GM21786 (cell line): ENCODE data around the gene TPMT.

Source experiments
- ATAC-seq: cut with Tn5 transposase; IDR thresholded peaks from one replicate; pipeline ENCODE4 v1.9.1; 2021; ENCODE audit not compliant: unreplicated experiment

TPMT gene

DNA sequence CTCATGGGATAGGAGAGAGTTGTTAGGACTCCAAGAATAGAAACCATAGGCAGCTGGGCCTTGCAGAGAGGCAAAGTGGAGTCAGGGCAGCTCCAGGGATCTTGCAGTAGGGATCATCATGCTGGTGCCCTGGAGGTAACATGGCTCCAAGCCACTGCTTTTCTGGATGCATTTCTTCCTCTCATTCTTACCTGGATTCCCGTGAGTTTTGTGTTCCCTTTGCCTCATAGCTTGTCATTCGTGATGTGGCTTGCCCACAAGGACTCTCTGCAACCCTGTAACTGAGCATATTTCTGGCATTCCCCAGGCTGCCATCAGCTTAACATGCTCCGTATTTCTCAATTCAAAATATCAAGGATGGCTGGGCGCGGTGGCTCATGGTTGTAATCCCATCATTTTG lies 37.7 kb downstream of the TPMT start:
- ATAC-seq = no peak

DNA sequence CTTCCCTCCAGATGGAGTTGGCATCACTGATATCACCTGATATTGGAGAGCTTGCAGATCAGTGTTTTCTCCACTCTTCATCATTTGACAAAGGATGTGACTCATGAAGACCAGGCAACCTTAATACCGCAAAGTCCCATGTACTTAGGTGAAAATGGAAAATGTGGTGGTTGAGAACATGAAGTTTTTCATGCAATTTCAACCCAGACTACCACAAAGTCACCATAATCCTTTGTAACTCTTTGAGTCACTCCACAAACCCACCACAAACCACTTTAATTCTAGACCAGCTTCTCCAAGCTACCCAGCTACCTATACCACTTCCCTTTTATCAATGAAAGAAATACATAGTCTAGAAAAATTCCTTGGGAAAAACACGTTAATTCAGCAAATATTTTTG lies 39.5 kb downstream of the TPMT start:
- ATAC-seq = no peak

DNA sequence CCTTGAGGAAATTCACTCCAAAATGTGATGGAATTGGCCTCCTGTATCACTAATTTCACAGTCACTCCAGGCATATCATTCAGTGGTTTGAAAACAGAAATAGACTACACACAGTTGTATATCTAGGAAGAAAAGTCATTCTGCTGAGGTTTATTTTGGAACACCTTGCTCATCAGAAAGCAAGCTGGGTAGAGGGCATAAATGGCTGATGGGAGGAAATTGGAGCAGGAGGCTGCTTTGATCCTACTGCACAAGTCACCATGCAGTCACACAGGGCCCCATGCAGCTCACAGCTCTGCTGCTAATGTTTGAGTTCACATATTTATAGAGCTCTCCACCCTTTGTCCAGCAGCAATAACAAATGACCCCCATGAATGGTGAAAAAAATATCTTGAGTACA lies 44.7 kb downstream of the TPMT start:
- no peak for ATAC-seq

DNA sequence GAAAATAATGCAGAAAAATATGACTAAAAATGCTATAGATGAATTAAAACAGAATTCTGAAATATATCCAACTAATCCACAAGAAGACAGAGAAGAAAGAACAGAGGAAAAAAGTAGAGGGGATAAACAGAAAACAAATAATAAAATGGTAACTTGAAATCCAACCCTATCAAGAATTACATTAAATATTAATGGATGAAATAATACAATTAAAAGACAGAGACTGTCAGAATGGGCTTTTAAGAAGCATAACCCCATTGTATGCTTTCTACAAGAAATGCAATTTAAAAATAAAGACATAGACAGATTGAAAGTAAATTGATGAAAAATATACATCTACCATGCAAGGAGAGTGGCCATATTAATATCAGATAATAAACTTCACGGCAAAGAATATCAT lies 47.8 kb downstream of the TPMT start:
- no peak for ATAC-seq

DNA sequence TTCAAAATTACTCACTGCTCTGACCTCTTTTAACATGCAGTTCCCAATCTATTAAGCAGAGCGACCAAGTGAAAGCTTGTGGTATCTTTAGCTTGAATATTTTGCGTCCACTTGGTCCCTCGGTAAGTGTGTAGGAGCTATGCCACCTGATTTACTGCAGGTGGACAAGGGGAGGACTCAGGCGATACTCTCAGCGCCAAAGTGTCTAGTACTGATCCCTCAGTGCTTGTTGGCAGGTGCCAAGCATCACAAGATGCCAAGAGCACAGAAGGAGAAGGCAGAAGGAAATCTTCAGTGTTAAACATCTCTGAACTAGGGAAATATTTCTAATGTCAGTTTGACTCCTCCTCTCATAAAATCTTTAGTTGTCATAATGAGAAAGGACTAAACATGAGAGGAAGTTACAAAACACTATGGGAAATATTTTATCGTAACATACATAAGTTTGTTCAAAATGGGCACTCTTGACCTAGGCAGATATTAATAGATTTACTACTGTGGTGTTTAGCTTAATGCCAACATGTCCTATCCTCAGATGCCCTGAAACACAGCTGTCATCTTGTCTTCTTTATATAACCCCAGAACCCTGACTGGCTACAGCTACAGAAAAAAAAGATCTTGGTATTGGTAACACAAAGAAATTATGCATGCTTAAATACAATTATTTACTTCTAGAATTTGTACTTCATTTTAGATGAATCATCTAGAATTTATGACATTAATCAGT lies 51.9 kb downstream of the TPMT start:
- ATAC-seq = no peak

DNA sequence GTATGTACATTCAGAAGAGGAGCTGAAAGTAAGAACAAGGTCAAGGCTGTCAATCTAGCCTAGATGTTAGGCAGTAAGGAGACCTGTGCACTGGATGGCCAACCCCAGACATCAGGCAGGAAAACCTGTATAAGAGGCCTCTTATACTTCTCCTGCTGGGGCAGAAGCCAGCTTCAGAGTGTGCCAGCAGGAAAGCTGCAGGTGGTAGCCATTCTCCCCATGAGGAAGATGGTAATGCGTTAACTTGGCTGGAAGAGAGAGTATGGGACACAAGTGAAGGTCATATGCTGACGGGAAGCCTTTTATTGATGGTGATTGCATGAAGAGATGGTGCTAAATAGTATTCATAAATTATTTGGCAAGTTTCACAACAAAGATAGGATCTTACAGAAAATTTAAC lies 53.0 kb downstream of the TPMT start:
- ATAC-seq = no peak

DNA sequence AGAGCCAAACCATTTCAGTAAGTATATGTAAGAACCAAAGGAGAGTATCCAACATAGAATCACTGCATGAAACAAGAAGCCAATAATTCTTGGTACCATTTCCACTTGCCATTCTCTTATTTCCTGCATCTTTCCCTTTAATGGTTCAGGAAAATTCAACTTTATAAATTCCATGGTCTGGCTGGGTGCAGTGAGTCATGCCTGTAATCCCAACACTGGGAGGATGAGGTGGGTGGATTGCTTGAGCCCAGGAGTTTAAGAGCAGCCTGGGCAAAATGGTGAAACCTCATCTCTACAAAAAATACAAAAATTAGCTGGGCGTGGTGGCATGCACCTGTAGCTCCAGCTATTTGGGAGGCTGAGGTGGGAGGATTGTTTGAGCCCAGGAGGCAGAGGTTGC lies 53.6 kb downstream of the TPMT start:
- ATAC-seq = no peak

DNA sequence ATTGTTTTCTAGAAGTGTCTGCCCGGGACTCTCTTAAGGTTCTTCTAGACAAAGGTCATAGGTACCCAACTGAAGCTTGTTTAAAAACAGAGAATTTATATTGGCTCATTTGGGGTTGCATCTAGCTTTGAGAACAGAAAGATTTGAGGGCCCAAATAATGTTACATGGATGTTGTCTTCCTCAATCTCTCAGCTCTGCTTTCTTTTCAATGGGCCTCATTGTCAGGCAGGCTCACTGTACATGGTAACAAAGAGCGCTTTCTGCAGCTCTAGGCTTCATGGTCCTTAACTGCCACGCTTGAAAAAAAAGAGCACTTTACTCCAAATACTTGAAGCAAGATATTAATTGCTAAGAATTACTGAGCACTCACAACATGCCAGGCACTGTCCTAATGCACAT lies 54.6 kb downstream of the TPMT start:
- ATAC-seq = no peak

DNA sequence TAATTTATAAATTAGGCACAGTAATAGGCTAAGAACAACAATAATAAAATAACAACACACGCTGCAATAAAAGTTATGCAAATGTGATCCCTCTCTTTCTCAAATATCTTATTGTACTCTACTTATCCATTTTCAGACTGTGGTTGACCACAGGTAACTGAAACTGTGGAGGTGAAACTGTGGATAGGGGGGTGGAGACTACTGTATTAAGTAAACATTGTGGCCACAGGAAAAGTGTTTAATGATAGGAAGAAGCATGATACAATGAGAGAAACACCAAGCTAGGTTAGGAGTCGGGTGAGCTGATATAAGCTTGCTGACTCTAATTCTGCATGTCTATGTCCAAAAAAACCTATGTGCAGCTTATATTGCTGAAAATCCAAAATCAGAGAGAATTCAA lies 55.4 kb downstream of the TPMT start:
- ATAC-seq = no peak

DNA sequence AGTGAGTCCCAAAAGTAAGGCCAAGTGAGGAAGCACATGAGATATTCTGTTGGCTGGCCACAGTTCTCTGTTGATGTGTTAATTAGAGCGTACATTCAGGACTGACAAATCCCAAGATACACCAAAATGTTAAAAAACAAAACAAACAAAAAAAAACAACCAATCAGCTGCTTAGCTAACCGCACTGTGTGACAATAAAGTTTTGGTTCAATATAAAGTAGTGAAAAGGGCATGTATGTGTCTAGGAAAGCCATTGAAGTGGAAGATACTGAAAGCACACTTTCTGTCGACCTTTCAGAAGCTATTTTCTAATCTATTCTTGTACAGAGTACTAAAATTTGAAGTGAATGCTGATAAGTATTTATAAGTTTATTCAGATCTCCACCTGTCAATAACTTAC lies 58.5 kb downstream of the TPMT start:
- ATAC-seq = no peak

DNA sequence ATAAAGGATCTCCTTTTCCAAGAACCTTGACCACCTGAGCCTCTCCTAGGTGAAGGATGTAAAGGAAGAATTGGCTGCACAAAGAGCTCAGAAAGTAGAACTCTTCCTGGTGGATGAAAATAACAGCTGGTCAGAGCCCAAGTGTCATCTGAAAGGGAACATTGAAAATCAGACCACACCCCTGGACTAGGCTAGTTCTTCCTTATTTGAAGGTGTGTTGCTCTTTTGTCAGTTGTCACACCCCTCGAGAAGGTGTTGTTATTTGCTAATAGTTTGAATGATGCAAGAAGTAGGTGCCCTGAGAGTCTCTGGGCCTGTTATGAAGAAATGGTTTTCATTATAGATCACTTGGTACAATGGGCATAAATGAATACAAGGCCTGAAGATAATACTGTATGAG lies 63.5 kb downstream of the TPMT start:
- no peak for ATAC-seq

DNA sequence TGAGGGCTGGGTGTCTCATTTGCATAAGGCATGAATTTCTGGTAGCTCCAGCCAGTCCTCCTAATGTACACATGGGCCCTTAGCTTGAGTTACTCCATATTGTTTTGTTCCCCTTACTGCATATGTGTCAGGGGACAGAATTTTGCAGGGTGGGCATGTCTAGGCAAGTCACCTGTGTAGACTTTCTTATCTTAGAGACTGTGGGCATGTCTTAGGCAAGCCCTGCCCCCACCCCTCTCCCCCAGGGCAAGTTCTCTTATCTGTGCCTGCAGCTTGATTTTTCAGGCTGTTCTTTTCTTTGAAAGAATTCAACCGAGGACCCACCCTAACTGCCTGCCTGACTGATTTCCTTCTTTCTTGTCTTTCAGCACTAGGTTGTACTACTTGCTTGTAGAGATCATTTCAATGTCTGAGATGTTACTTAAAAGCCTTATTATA lies 64.5 kb downstream of the TPMT start:
- ATAC-seq = no peak

DNA sequence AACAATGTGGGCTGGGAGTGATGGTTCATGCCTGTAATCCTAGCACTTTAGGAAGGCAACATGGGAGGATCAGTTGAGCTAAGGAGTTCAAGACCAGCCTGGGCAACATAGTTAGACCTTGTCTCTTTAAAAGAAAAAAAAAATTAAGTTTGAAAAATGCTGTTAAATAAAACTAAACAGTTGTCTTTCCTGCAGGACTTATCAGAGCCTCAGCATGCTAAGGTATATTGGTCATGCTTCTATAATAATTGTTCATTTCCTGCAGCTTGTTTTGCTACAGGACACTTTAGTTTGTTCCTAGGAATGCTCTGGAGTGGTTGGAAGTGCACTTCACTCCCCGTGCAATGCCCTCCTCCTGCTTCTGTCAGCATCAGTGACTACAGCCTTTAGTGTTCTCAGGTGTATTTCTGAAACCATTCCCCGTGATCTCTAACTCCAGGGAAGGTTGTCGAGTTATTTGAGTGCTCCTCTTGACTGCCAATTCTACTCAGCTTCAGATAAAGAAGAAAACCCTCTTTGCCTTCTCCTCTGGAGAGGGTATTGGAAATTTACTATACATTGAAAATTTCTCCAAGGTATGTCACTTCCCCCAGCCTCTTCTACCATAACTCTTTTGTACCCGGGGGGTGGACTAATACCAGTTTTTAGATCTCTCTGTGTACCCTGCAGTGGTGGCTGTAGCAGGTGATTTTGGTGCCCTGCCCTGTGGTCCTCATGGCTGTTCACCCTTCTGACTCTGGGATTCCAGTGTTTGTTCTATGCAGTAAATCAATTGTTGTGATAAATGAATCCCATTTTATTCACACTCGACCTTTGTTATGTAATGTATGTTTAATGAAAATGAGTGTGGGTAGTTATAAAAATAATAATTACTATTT lies 66.2 kb downstream of the TPMT start:
- no peak for ATAC-seq

DNA sequence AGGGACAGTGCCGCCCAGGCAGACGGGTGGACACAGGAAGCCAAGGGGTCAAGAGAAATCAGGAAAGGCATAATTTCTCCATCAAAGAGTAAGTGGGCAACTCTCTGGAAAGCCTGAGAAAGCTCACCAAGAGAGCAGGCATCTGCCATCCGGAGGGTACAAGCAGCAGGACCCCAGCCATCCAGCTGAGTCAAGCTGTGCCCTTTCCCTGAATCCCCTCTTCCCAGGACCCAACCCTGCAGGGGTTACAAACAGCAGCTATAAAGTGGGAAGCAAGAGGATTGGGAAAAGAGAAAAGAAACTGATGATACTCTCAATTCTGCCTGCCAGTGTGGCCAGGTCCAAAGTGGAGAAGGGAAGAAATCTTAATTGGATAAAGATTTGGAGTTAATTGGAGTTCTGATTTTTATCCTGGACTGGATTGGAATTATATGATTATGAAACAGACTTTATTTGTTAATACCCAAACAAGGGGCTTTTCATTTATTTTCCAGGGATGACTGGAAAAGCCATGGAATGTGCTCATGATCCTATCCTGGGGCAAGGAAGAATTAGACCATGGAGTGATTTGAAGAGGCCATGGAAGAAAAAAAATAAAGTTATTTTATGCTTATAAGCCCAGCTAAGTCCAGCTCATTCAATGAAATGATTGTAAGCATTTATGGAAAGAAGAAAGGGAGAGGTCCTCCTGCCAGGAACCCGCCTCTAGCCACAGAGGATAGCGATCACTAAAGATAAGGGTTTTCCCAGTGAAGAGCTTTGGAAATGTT lies 67.3 kb downstream of the TPMT start:
- ATAC-seq = no peak

DNA sequence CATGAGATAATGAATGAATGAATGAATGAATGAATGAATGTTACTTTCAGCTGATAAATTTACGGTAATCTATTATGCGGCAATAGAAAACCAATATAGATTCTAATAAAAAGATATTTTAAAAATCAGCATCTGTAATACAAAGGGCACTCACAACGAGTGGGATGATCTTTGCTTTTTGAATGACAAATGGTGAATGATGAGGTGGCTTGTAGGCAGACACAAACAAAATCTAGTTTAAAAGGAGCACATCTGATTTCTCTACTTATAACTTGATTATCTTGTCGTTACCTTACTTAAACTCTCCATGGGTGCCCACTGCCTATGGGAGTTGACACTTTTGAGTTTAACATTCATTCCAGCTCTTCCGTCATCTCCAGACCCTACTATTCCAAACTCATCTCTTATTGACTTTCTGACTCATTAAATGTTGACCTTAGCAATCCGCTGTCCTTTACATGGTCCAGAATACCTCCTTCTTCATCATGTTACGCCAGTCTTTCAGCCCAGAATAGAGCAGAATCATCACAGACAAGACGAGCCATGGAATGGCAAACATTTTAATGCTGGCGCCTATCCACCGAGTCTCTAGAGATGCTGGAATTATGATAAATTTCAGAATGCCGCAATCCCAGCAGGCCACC lies 73.7 kb downstream of the TPMT start:
- no peak for ATAC-seq

DNA sequence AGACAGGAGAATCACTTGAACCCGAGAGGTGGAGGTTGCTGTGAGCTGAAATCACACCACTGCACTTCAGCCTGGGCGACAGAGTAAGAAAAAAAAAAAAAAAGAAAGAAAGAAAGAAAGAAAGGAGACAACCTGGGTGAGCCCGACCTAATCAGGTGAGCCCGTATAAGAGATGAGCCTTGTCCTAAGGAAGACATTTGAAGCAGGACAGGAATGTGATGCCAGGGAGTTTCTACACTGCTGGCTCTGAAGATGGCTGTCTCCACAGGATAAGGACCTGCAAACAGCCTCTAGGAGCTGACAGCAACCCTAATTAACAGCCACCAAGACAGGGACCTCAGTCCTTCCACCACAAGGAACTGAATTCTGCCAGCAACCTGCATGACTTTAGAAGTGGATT lies 74.3 kb downstream of the TPMT start:
- no peak for ATAC-seq

DNA sequence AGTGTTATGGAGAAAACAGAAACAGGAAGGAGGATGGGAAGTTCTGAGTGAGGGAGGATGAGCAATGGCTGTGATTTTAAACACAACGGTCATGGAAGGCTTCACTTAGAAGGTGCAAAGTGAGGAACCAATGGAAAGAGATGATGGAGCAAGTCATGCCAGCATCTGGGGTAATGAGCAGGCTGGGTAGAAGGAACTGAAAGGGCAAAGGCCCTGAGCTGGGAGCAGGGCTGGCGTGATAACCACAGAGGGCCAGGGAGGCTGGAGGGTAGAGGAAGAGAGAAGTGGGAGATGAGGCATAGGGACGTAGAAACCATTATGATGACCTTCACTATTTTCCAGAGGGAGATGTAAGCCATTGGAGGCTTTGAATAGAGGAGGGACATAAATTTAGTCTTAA lies 76.0 kb downstream of the TPMT start:
- no peak for ATAC-seq
